ENCODE results near the gene GALE. TPM values are rescaled to one million over a fixed set of nuclear protein-coding genes. Genes with fewer than 3 reads are reported as not detected.
A peak's percentile ranks its signal among the peaks of the same experiment; 100 is the strongest.

GALE gene
- total and polyA plus RNA-seq, 2 of the 13 experiments (the other 11 are each of a cell fraction or from before 2014, with no cell fraction given), result 85.2 to 88.4 TPM

DNA sequence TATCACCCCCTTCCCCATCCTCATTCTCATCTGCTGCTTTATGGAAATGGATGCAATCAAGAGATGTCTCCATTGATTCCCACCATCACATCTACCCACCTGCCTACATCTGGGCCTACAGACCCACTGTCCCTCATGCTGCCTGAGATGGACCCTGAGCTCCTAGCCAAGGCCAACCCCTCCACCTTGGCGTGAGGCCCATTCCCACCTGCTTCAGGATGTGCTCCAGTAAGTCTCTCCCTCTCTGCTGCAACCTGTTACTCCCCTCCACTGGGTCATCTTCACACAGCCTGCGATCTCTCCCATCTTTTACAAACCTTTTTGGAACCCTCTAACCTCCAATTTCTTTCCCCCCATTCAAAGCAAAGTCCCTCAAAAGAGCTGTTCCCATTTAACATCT, 4.5 kb upstream of the GALE start:
- H3K4me3 ChIP-seq (replicated peaks in 1 of 3; ENCODE audit: insufficient read depth in 1 of 3, low read depth in 2 of 3, low read length in 3 of 3), result no peak overlapping the region
- no peak overlapping the region for H3K27ac ChIP-seq (ENCODE audit: extremely low read length, insufficient read depth, low read length)
- ChIA-PET CTCF (ENCODE audit: low intra/inter-chr PET ratio, low total read pairs) (interaction anchor here (0.6 kb wide), 1 partner anchor 63 kb away, joined by 3 read pairs; the partner anchor contains the start of gene FUCA1), POLR2A (interaction anchor here (1.3 to 1.6 kb wide), 2 partner anchors 19 to 20 kb away, joined by 4 to 6 read pairs; partner anchors contain the start of gene HMGCL)
- no peaks in the 10 kb centered on the region for H3K27me3 ChIP-seq (ENCODE audit: control insufficient read depth in 1 of 2, insufficient read depth in 2 of 2, low read length in 2 of 2)
- ATAC-seq (no peak), DNase-seq (ENCODE audit: low spot score) (no peak), FAIRE-seq (no peak)
- no TSS peak for BruUV-seq (replicated peaks)
- TF ChIP-seq HNF4A (CRISPR knock-in tag; IDR thresholded peaks at IDR 0.05) (0 out of 2 replicates have a peak, but pooled peaks have one; percentile 4), HHEX (CRISPR knock-in tag; IDR thresholded peaks at IDR 0.05) (no peak)
- no peak overlapping the region for H3K9ac ChIP-seq (ENCODE audit: insufficient read depth, low read depth, low read length)
- peaks cover 64% of the 10 kb centered on the region for H3K4me1 ChIP-seq (ENCODE audit: insufficient read depth, low read length)
- no peak overlapping the region for H2AFZ ChIP-seq (ENCODE audit: low read length)
- no peaks in the 10 kb centered on the region for H3K79me2 ChIP-seq (ENCODE audit: insufficient read depth, low read length)
- H3K36me3 ChIP-seq (replicated peaks in 1 of 2; ENCODE audit: control insufficient read depth in 1 of 2, insufficient read depth in 2 of 2, low read length in 2 of 2), result peaks cover 0 to 2% of the 10 kb centered on the region in 2 experiments; a peak in 2 of 5 replicates
- 75% methylated on average over 2 of the region's 2 CpGs for WGBS (ENCODE audit: low lambda C conversion rate)
- intact Hi-C loops (cut with micrococcal nuclease; ENCODE audit: unreplicated experiment), result no loop called here
- no peaks in the 10 kb centered on the region for H3K9me3 ChIP-seq (ENCODE audit: low read length)
- H3K4me2 ChIP-seq (ENCODE audit: low read depth, low read length), result peak overlapping the region; percentile 19; the same call in 1 of the 2 replicates
- in situ Hi-C loops (cut with HindIII; ENCODE audit: extremely low pct_ligation_motif_present, low pct_unique_long_range_greater_than_20kb), result loop anchor here (5.0 kb wide), 2 partner anchors 62 to 112 kb away; partner anchors contain the start of gene FUCA1
- no peaks in the 10 kb centered on the region for H4K20me1 ChIP-seq (ENCODE audit: insufficient read depth, low read length)

- 80% methylated on average over 7 of the region's 7 CpGs for WGBS (ENCODE audit: low lambda C conversion rate)
- POLR2A ChIA-PET, result interaction anchor here (0.8 to 10.9 kb wide), 3 partner anchors 20 to 27 kb away, joined by 4 to 154 read pairs (median 4); partner anchors contain the start of genes HMGCL and PITHD1
- Histone ChIP-seq H3K36me3 (replicated peaks in 1 of 2; ENCODE audit: control insufficient read depth in 1 of 2, insufficient read depth in 2 of 2, low read length in 2 of 2) (peaks cover 0 to 2% of the 10 kb centered on the region in 2 experiments; a peak in 2 of 5 replicates), H3K4me1 (ENCODE audit: insufficient read depth, low read length) (peaks cover 62% of the 10 kb centered on the region), H3K4me3 (replicated peaks in 1 of 3; ENCODE audit: insufficient read depth in 1 of 3, low read depth in 2 of 3, low read length in 3 of 3) (no peak overlapping the region), H3K9me3 (ENCODE audit: low read length) (no peaks in the 10 kb centered on the region), H2AFZ (ENCODE audit: low read length) (no peak overlapping the region), H3K4me2 (ENCODE audit: low read depth, low read length) (no peak overlapping the region), H3K9ac (ENCODE audit: insufficient read depth, low read depth, low read length) (no peak overlapping the region), H3K27me3 (ENCODE audit: control insufficient read depth in 1 of 2, insufficient read depth in 2 of 2, low read length in 2 of 2) (no peaks in the 10 kb centered on the region; a peak in 1 of 5 replicates), H3K27ac (ENCODE audit: extremely low read length, insufficient read depth, low read length) (peak overlapping the region; percentile 3), H4K20me1 (ENCODE audit: insufficient read depth, low read length) (no peaks in the 10 kb centered on the region), H3K79me2 (ENCODE audit: insufficient read depth, low read length) (peaks cover 6% of the 10 kb centered on the region)
- CTCF ChIA-PET (ENCODE audit: low intra/inter-chr PET ratio, low total read pairs), result interaction anchor here (0.6 kb wide), 2 partner anchors 64 kb away, joined by 3 read pairs; partner anchors contain the start of gene FUCA1
- FAIRE-seq (peak; percentile 4), DNase-seq (ENCODE audit: low spot score) (no peak), ATAC-seq (no peak)
- intact Hi-C loops (cut with micrococcal nuclease; ENCODE audit: unreplicated experiment) (loop anchor here (5.0 kb wide), 1 partner anchor 63 kb away; the partner anchor contains the start of gene FUCA1), in situ Hi-C loops (cut with HindIII; ENCODE audit: extremely low pct_ligation_motif_present, low pct_unique_long_range_greater_than_20kb) (no loop called here)
- no TSS peak for BruUV-seq (replicated peaks)
- TF ChIP-seq, protein P1, sequence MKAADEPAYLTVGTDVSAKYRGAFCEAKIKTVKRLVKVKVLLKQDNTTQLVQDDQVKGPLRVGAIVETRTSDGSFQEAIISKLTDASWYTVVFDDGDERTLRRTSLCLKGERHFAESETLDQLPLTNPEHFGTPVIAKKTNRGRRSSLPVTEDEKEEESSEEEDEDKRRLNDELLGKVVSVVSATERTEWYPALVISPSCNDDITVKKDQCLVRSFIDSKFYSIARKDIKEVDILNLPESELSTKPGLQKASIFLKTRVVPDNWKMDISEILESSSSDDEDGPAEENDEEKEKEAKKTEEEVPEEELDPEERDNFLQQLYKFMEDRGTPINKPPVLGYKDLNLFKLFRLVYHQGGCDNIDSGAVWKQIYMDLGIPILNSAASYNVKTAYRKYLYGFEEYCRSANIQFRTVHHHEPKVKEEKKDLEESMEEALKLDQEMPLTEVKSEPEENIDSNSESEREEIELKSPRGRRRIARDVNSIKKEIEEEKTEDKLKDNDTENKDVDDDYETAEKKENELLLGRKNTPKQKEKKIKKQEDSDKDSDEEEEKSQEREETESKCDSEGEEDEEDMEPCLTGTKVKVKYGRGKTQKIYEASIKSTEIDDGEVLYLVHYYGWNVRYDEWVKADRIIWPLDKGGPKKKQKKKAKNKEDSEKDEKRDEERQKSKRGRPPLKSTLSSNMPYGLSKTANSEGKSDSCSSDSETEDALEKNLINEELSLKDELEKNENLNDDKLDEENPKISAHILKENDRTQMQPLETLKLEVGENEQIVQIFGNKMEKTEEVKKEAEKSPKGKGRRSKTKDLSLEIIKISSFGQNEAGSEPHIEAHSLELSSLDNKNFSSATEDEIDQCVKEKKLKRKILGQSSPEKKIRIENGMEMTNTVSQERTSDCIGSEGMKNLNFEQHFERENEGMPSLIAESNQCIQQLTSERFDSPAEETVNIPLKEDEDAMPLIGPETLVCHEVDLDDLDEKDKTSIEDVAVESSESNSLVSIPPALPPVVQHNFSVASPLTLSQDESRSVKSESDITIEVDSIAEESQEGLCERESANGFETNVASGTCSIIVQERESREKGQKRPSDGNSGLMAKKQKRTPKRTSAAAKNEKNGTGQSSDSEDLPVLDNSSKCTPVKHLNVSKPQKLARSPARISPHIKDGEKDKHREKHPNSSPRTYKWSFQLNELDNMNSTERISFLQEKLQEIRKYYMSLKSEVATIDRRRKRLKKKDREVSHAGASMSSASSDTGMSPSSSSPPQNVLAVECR (CRISPR knock-in tag; IDR thresholded peaks at IDR 0.05; ENCODE audit: borderline replicate concordance), result peak; percentile 24; the same call in 1 of the 2 replicates
- TF ChIP-seq ISX (CRISPR knock-in tag; conservative IDR thresholded peaks at IDR 0.05), result no peak
- TF ChIP-seq MAFG (CRISPR knock-in tag; IDR thresholded peaks at IDR 0.05), result no peak
- no peak for TF ChIP-seq SMAD9 (CRISPR knock-in tag; IDR thresholded peaks at IDR 0.05)
- 0 out of 2 replicates have a peak, but pooled peaks have one; percentile 26 for TF ChIP-seq ZMYM4 (CRISPR knock-in tag; IDR thresholded peaks at IDR 0.05)
- no peak for TF ChIP-seq ZNF883 (CRISPR knock-in tag; IDR thresholded peaks at IDR 0.05; ENCODE audit: not compliant biosample characterization)
- TF ChIP-seq MED8 (CRISPR knock-in tag; IDR thresholded peaks at IDR 0.05; ENCODE audit: insufficient replicate concordance), result no peak
- peak; percentile 36 for TF ChIP-seq CTCF (CRISPR knock-in tag; IDR thresholded peaks at IDR 0.05)
- no peak for TF ChIP-seq ZNF839 (CRISPR knock-in tag; IDR thresholded peaks at IDR 0.05; ENCODE audit: borderline replicate concordance)
Measured at GRCh38 chr1:23804183-23804835, 3.8 kb upstream of the GALE start.
